SKM-1 treated with dmso at 0.1 percent for 144 hours (cell line): Measurements from ENCODE around the gene FUCA1.
"Not testable (repeated sequence)": the region's sequence is repeated elsewhere in the genome, so short reads cannot be mapped to it uniquely, and the experiment has no call there.

Experiments used
- DNase-seq: peaks from one replicate; lab custom pipeline; 2025; ENCODE audit not compliant: unreplicated experiment; lab: John Stamatoyannopoulos, UW

FUCA1 gene

GRCh38 chr1:23896491-23896890 lies 28.4 kb upstream of the FUCA1 start:
- DNase-seq: no peak

- no peak for DNase-seq
These were observed 27.9 kb upstream of the FUCA1 start for GRCh38 chr1:23895993-23896392.

- DNase-seq: no peak
These were observed 27.0 kb upstream of the FUCA1 start for GRCh38 chr1:23895082-23895481.

GRCh38 chr1:23889074-23889473 lies 21.0 kb upstream of the FUCA1 start:
- DNase-seq: no peak

DNA sequence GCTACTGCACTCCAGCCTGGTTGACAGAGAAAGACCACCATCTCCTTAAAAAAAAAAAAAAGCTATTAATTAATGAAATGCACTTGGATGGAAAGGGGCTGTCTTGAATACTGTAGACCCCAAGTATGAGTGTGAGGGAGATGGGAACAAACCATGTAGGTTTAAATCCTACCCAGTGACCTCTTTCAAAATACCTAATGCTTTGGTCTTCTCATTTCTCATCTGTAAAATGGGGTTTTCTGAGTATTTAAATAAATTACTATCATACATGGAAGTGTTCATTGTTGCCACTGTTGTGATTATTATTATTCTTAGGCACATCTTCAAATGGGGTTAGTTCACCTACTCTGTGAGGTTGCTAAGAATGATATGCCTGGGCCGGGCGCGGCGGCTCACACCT lies 17.1 kb upstream of the FUCA1 start:
- no peak for DNase-seq

DNA sequence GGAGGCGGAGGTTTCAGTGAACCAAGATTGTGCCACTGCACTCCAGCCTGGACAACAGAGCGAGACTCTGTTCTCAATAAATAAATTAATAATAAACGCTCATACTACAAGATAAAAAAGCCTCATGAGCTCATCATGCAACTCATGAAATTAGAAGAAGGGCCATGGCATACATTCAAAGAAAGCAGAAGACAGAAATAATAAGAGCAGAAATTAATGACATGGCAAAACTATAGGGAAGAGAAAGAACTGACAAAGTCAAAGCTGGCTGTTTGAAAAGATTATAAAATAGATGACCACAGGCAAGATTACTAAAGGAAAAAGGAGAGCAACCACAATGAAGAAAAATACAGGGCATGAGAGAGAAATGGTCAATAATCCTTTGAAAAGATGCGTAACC lies 14.7 kb upstream of the FUCA1 start:
- DNase-seq: no peak

GRCh38 chr1:23879809-23880208 lies 11.7 kb upstream of the FUCA1 start:
- DNase-seq: no peak

DNA sequence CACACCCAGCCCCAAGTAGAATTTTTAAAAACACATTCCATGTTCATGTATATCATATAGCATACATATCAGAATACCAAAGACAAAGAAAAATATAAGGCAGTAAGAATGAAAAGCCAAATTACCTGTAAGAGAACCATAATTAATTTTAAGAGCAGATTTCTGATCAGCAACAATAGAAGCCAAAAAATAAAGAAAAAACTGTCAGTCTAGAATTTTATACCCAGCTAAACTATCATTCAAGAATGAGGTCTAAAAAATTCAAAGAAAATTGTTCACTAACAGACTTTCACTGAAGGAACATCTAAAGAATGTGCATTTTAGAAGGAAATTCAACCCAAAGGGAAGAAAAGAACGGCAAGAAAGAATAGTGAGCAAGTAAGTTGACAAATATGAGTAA lies 10.6 kb upstream of the FUCA1 start:
- no peak for DNase-seq

DNA sequence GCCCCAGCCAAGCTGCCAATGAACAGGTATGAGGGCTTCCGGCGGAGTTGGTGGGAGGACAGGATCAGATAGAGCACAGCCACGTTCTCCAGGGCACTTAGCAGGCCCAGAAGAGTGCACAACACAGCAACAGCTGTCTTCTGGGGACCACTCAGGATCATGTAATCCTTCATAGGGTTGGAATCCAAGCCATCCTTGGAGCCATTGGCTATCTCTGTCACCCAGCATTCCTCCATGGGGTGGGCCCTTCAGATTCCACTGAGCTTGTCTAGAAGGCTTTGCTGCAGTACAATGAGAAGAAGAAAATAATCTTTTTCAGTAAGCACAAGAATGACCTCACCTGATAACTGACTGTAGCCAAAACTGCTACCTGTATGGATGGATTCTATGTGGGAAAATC lies 7.3 kb upstream of the FUCA1 start:
- DNase-seq: no peak

GRCh38 chr1:23872421-23872820 lies 4.3 kb upstream of the FUCA1 start:
- no peak for DNase-seq

- no peak for DNase-seq
These were observed 961 bp upstream of the FUCA1 start for GRCh38 chr1:23869051-23869450.

DNA sequence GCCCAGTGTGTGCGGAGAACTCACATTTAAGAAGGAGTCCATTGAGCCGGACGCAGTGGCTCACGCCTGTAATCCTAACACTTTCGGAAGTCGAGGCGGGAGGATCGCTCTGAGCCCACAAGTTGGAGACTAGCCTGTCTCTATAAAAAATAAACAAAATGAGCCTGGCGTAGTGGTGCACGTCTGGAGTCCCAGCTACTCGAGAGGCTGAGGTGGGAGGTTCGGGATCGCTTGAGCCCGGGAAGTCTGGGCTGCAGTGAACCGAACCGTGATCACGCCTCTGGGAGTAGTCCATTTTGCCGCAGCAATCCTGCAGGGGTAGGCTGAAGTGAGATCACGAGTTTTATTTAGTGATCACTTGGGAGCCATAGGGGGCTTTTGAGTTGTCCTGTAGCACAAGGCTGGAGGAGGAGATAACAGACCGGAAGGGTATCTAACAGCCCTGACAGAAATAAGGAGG lies 497 bp upstream of the FUCA1 start:
- no peak for DNase-seq

- no peak for DNase-seq
These were observed 572 bp downstream of the FUCA1 start for GRCh38 chr1:23867542-23867894.

- peak; percentile 90 for DNase-seq
These were observed 2.6 kb downstream of the FUCA1 start for GRCh38 chr1:23865543-23865930.

DNA sequence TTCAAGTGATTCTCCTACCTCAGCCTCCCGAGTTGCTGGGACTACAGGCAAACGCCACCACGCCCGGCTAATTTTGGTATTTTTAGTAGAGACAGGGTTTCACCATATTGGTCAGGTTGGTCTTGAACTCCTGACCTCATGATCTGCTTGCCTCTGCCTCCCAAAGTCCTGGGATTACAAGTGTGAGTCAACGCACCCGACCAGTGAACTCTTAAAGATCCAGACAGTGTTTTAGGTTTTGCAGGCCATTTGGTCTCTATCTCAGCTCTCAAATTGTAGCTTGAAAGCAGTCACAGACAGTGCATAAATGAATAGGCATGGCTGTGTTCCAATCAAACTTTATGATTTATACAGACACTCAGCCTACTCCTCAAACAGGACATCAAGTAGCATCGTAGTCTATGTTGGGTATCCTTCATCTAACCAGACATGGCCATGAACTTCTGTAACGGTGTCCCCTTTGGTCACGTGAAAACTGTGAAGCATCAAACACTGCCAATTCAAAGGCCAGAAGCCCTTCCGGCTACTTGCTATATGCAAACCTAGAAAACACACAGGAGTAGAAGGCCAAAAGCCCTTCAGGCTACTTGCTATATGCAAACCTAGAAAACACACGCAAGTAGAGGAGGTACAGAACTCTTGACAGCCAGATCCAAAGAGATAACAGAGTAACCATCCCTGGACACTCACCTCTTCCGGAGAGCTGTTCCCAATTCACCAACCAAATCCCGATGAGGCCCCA lies 3.1 kb downstream of the FUCA1 start:
- DNase-seq: no peak

DNA sequence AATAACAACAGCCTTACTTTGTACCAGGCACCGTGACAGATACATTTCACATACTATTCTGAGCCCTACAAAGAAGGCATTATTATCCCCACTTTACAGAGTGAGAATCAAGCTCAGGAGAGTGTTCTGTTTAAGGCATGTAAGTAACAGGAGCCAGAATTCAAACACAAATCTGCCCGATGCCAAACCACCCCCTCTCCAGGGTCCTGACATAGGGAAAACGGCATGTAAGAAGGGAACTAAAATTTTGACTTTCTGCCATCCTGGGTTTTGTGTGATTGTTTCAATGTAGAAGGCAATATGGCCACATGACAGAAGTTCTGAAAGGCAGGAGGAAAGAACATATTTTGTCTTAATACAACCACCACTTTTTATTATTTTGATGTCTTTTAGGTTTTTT lies 5.5 kb downstream of the FUCA1 start:
- no peak for DNase-seq

DNA sequence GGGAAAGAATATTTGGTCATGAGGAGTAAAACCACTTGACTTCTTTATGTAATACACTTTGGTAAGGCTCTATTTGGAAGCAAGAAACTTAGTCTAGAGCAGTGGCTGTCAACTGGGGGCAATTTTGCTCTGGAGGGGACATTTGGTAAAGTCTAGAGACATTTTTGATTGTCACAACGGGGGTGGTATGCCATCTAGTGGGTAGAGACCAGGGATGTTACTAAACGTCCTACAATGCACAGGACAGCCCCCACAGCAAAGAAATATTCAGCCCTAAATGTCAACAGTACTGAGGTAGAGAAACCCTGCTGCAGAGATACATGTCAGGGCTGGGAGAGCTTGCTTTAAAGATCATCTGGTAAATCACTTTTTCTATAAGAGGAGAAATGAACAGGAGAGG lies 13.5 kb downstream of the FUCA1 start:
- no peak for DNase-seq

DNA sequence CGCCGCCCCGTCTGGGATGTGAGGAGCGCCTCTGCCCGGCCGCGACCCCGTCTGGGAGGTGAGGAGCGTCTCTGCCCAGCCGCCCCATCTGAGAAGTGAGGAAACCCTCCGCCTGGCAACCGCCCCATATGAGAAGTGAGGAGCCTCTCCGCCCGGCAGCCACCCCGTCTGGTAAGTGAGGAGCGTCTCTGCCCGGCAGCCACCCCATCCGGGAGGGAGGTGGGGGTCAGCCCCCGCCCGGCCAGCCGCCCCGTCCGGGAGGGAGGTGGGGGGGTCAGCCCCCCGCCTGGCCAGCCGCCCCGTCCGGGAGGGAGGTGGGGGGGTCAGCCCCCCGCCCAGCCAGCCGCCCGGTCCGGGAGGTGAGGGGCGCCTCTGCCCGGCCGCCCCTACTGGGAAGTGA lies 15.0 kb downstream of the FUCA1 start:
- DNase-seq: not testable (repeated sequence)

DNA sequence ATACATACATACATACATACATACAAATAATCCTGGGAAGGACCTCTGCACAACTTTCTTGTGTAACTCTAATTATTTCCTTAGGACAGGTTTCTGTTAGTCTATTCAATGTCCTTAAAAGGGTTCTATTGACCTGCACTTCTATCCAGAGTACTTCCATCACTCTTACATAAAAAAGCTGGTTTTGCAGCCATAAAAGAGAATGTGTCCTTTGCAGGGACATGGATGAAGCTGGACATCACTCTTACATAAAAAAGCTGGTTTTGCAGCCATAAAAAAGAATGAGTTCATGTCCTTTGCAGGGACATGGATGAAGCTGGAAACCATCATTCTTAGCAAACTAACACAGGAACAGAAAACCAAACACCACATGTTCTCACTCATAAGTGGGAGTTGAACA lies 16.7 kb downstream of the FUCA1 start:
- DNase-seq: not testable (repeated sequence)

DNA sequence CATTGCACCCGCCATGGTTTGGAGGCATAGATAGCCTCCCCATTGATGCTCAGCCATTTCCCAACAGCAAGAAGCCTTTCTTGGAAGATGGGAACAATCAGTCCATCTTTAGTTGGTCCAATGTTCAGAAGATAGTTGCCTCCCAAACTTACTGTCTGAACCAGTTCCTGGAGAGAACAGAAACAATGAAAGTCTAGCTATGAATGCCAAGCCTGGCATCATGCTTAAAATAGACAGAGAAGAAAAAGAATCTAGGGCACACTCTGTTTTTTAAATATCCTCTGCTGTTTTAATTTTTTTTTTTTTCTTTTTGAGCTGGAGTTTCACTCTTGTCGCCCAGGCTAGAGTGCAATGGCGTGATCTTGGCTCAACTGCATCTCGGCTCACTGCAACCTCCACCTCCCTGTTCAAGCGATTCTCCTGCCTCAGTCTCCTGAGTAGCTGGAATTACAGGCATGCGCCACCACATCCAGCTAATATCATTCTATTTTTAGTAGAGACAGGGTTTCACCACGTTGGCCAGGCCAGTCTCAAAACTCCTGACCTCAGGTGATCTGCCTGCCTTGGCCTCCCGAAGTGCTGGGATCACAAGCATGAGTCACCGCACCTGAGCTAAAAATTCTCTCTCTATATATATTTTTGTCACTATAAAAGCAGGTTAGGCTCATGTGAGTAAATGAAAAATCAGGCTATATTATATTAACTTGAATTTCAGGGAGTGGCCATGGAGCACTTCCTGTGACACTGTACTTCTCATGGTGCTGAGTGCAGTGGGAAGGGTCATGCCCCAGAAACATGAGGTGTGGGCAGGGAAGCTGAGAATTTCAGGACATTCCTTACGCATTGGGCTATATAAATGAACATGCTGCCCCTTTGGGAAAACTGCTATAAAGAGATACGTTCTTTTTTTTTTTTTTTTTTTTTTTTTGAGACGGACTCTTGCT lies 19.1 kb downstream of the FUCA1 start:
- no peak for DNase-seq

DNA sequence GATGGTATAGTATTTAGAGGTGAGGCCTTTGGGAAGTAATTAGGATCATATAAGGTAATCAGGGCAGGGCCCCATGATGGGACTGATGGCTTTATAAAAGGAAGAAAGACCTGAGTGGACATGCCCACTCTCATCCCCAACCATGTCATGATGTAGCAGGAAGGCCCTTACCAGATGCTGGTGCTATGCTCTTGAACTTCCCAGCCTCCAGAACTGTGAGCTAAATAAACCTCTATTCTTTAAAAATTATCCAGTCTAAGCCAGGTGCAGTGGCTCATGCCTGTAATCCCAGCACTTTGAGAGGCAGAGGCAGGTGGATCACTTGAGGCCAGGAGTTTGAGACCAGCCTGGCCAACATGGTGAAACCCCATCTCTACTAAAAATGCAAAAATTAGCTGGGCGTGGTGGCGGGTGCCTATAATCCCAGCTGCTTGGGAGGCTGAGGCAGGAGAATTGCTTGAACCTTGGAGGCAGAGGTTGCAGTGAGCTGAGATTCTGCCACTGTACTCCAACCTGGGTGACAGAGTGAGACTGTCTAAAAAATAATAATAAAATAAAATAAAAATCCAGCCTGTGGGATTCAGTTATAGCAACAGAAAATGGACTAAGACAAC lies 20.5 kb downstream of the FUCA1 start:
- not testable (repeated sequence) for DNase-seq

- DNase-seq: no peak
These were observed 22.9 kb downstream of the FUCA1 start for GRCh38 chr1:23845163-23845562.
